ENCODE data around the gene AWAT1. TPM values are rescaled to one million over a fixed set of nuclear protein-coding genes. Genes with fewer than 3 reads are reported as not detected.

Gene AWAT1
- total RNA-seq, 1 donor, result not detected

GRCh38 chrX:70247252-70247651 is 12.8 kb downstream of the AWAT1 start:
- TF ChIP-seq CTCF (IDR thresholded peaks at IDR 0.05; ENCODE audit: insufficient read depth, low read depth, low read length), result no peak
- no peak overlapping the region for H3K4me3 ChIP-seq (ENCODE audit: low read depth, low read length)
- DNase-seq (ENCODE audit: low read depth), result no peak

- TF ChIP-seq CTCF (IDR thresholded peaks at IDR 0.05; ENCODE audit: insufficient read depth, low read depth, low read length), result no peak
- H3K4me3 ChIP-seq (ENCODE audit: low read depth, low read length), result no peak overlapping the region
- DNase-seq (ENCODE audit: low read depth), result no peak
These were observed 18.0 kb downstream of the AWAT1 start for GRCh38 chrX:70252491-70252890.

GRCh38 chrX:70253377-70254062 is 19.1 kb downstream of the AWAT1 start:
- TF ChIP-seq CTCF (IDR thresholded peaks at IDR 0.05; ENCODE audit: insufficient read depth, low read depth, low read length), result no peak
- no peak overlapping the region for H3K4me3 ChIP-seq (ENCODE audit: low read depth, low read length)
- DNase-seq (ENCODE audit: low read depth), result no peak

GRCh38 chrX:70254063-70254400 is 19.6 kb downstream of the AWAT1 start:
- TF ChIP-seq CTCF (IDR thresholded peaks at IDR 0.05; ENCODE audit: insufficient read depth, low read depth, low read length), result no peak
- DNase-seq (ENCODE audit: low read depth), result no peak
- no peak overlapping the region for H3K4me3 ChIP-seq (ENCODE audit: low read depth, low read length)

GRCh38 chrX:70254909-70255308 is 20.5 kb downstream of the AWAT1 start:
- TF ChIP-seq CTCF (IDR thresholded peaks at IDR 0.05; ENCODE audit: insufficient read depth, low read depth, low read length), result no peak
- H3K4me3 ChIP-seq (ENCODE audit: low read depth, low read length), result no peak overlapping the region
- DNase-seq (ENCODE audit: low read depth), result no peak

- DNase-seq (ENCODE audit: low read depth), result peak; percentile 28
- no peak overlapping the region for H3K4me3 ChIP-seq (ENCODE audit: low read depth, low read length)
- no peak for TF ChIP-seq CTCF (IDR thresholded peaks at IDR 0.05; ENCODE audit: insufficient read depth, low read depth, low read length)
These were observed 21.0 kb downstream of the AWAT1 start for GRCh38 chrX:70255452-70255851.

Data from fibroblast of villous mesenchyme (primary cell).